GM12878 (cell line): ENCODE results near the gene AIG1. TPM values are rescaled to one million over a fixed set of nuclear protein-coding genes. Genes with fewer than 3 reads are reported as not detected.

Experiments
- ATAC-seq: fragments of 200-7000 bp; cut with Tn5 transposase; 3 replicates; pipeline ENCODE4 v1.9.1; 2020; ENCODE audit warnings: mild to moderate bottlenecking, moderate library complexity
- BruUV-seq: library from RNA; stranded (reverse); fragments of 400-500 nt; replicated peaks from 2 replicates; lab custom pipeline; 2021; lab: Mats Ljungman, UMichigan
- CTCF ChIA-PET: fragments of 300-600 bp; sonication (Branson Sonifier 250); formaldehyde crosslinking; extraction: SDS; loops from one replicate; lab custom pipeline; 2021; ENCODE audit warnings: inconsistent platforms; lab: Yijun Ruan, JAX
- POLR2A ChIA-PET: fragments of 350-600 bp; formaldehyde crosslinking; extraction: SDS; loops from one replicate; lab custom pipeline; 2021; ENCODE audit warnings: inconsistent platforms; lab: Charles Lee
- RAD21 ChIA-PET: fragments of 300-600 bp; sonication (Branson Sonifier 250); formaldehyde crosslinking; loops from one replicate; lab custom pipeline; 2023; ENCODE audit warnings: antibody characterized with exemption; ENCODE audit not compliant: unreplicated experiment; lab: Charles Lee
- SMC1A ChIA-PET: fragments of 300-600 bp; sonication (Branson Sonifier 250); formaldehyde crosslinking; loops from one replicate; lab custom pipeline; 2023; ENCODE audit not compliant: unreplicated experiment, uncharacterized antibody; lab: Charles Lee
- DNase-seq: peaks from one replicate; pipeline ENCODE4 v3.0.0-alpha.2; 2011; ENCODE audit warnings: low read depth, low spot score
- FAIRE-seq: peaks from 3 replicates; lab custom pipeline; 2011; peaks lifted over from hg19 to GRCh38; lab: Jason Lieb, UNC
- H2AFZ ChIP-seq: 2 replicates; pipeline ENCODE4 v1.6.0; 2011; ENCODE audit warnings: low read depth, low read length, control low read depth; ENCODE audit not compliant: control insufficient read depth
- H3K27ac ChIP-seq: 2 replicates; pipeline ENCODE4 v1.5.1; 2011; ENCODE audit warnings: control low read depth; ENCODE audit not compliant: control insufficient read depth, insufficient read depth
- H3K27me3 ChIP-seq, 2 experiments: replicated peaks in 1 of 2; 2 replicates each; pipeline versions ENCODE4 v1.6.0 to v1.6.1; 2011; ENCODE audit warnings: low read length in 1 of 2; ENCODE audit not compliant: control insufficient read depth in 2 of 2, insufficient read depth in 2 of 2
- H3K36me3 ChIP-seq, 2 experiments: 2 replicates each; pipeline ENCODE4 v1.5.1; 2011; ENCODE audit warnings: low read length in 1 of 2; ENCODE audit not compliant: control insufficient read depth in 2 of 2, insufficient read depth in 2 of 2
- H3K4me1 ChIP-seq: 2 replicates; pipeline ENCODE4 v1.6.1; 2011; ENCODE audit warnings: mild to moderate bottlenecking, low read length, moderate library complexity, mixed read lengths; ENCODE audit not compliant: control insufficient read depth, insufficient read depth
- H3K4me2 ChIP-seq: 2 replicates; pipeline ENCODE4 v1.6.0; 2011; ENCODE audit warnings: control low read depth; ENCODE audit not compliant: control insufficient read depth, insufficient read depth
- H3K4me3 ChIP-seq: fragments of 200-600 bp; sonication (generic); 2 replicates; pipeline ENCODE4 v1.5.1; 2016
- H3K79me2 ChIP-seq: 2 replicates; pipeline ENCODE4 v1.6.0; 2011; ENCODE audit warnings: low read length; ENCODE audit not compliant: control insufficient read depth, insufficient read depth
- H3K9ac ChIP-seq: 2 replicates; pipeline ENCODE4 v1.8.0; 2011; ENCODE audit warnings: low read length, control low read depth, mixed read lengths; ENCODE audit not compliant: control insufficient read depth, insufficient read depth
- H3K9me3 ChIP-seq: replicated peaks from 3 replicates; pipeline ENCODE4 v1.5.1; 2011; ENCODE audit warnings: mild to moderate bottlenecking, low read length; ENCODE audit not compliant: control insufficient read depth, insufficient read depth
- H4K20me1 ChIP-seq: 2 replicates; pipeline ENCODE4 v1.6.0; 2011; ENCODE audit not compliant: control insufficient read depth, insufficient read depth
- CTCF ChIP-seq, 3 experiments: IDR thresholded peaks in 2 of 3; conservative IDR thresholded peaks in 1 of 3; 2 replicates each; pipeline ENCODE4 v1.5.1; 2011; ENCODE audit warnings: low read depth in 3 of 3, low read length in 3 of 3, mild to moderate bottlenecking in 3 of 3, control low read depth in 2 of 3, moderate library complexity in 2 of 3, inconsistent platforms in 1 of 3, mixed read lengths in 1 of 3; ENCODE audit not compliant: control insufficient read depth in 2 of 3, insufficient read depth in 1 of 3; ENCODE audit errors: extremely low read depth in 1 of 3
- GATAD2B ChIP-seq: fragments of 450-650 bp; conservative IDR thresholded peaks from 2 replicates; pipeline ENCODE4 v1.6.1; 2017; ENCODE audit warnings: low read depth, mild to moderate bottlenecking, moderate library complexity
- LARP7 ChIP-seq: fragments of 450-650 bp; IDR thresholded peaks from 2 replicates; pipeline ENCODE4 v1.6.1; 2017; ENCODE audit warnings: mild to moderate bottlenecking
- NRF1 ChIP-seq: conservative IDR thresholded peaks from 2 replicates; pipeline ENCODE4 v1.6.1; 2011; ENCODE audit warnings: mild to moderate bottlenecking, low read depth, low read length, improper control_type of control experiment
- USF2 ChIP-seq: IDR thresholded peaks from 2 replicates; pipeline ENCODE4 v1.6.1; 2011; ENCODE audit warnings: low read depth, low read length, improper control_type of control experiment, borderline replicate concordance
- ZNF687 ChIP-seq: fragments of 450-650 bp; IDR thresholded peaks from 2 replicates; pipeline ENCODE4 v1.6.1; 2017; ENCODE audit warnings: mild to moderate bottlenecking, moderate library complexity
- WGBS: methylation state at CpG from one replicate; pipeline ENCODE4 v1.1.6; 2016; ENCODE audit warnings: low lambda C conversion rate; ENCODE audit not compliant: insufficient replicate concordance, insufficient coverage; ENCODE audit errors: missing lambda C conversion rate; 5-methylcytosine and 5-hydroxymethylcytosine counted together
- in situ Hi-C: fragments of 300-500 bp; cut with MboI; formaldehyde crosslinking; loops from 9 replicates; pipeline ENCODE4 v1.14.3; 2018; ENCODE audit warnings: mixed read lengths
- intact Hi-C: fragments of 100-400 bp; cut with micrococcal nuclease; formaldehyde crosslinking; loops from one replicate; pipeline ENCODE4 v1.14.2; 2022; ENCODE audit not compliant: unreplicated experiment
- polyA plus RNA-seq, 11 experiments: library from polyadenylated mRNA; depleted of rRNA in 4 of 11; unstranded in 6 of 11; stranded (reverse) in 5 of 11; fragments of >200 nt; fragmentation: Nextera tagmentation in 4 of 11; fragmentation: Illumina TruSeq in 1 of 11; extraction: Ambion mirVana in 4 of 11; extraction: Trizol in 1 of 11; gene quantifications; 1 replicate in 1 of 11; 2 replicates in 10 of 11; pipeline versions ENCODE4 v1.2.1 to v1.2.3, GENCODE V29; 2011 to 2016; ENCODE audit warnings: inconsistent platforms in 2 of 11, missing spikeins in 2 of 11, low read depth in 1 of 11
- total RNA-seq, 4 experiments: library from RNA; depleted of rRNA in 3 of 4; stranded (reverse); fragments of >200 nt in 3 of 4; fragmentation: Illumina TruSeq in 1 of 4; extraction: Trizol in 1 of 4; gene quantifications; 2 replicates each; pipeline versions ENCODE4 v1.2.1 to v1.2.3, GENCODE V29; 2013 to 2021

Gene AIG1
- total and polyA plus RNA-seq, 10 of the 15 experiments (the other 5 are each of a cell fraction or from before 2014, with no cell fraction given): 27.0 to 74.5 (median 36.4) TPM

- Histone ChIP-seq H2AFZ (no peak overlapping the region), H3K4me1 (no peaks in the 10 kb centered on the region), H3K27ac (no peak overlapping the region), H3K36me3 (no peaks in the 10 kb centered on the region), H3K4me3 (no peak overlapping the region), H3K9me3 (no peaks in the 10 kb centered on the region), H3K4me2 (no peak overlapping the region), H3K79me2 (no peaks in the 10 kb centered on the region), H3K27me3 (no peaks in the 10 kb centered on the region), H4K20me1 (no peaks in the 10 kb centered on the region), H3K9ac (no peak overlapping the region)
- intact Hi-C loops: no loop called here
- ChIA-PET RAD21 (no interaction called here), POLR2A (no interaction called here), SMC1A (interaction anchor here (0.8 to 1.8 kb wide), 2 partner anchors 9 to 50 kb away, joined by 3 to 7 read pairs; no protein-coding TSS in a partner anchor), CTCF (interaction anchor here (1.0 to 1.4 kb wide), 4 partner anchors 9 to 483 kb away, joined by 3 to 5 read pairs (median 3); no protein-coding TSS in a partner anchor)
- ATAC-seq (no peak), DNase-seq (no peak), FAIRE-seq (no peak)
- TF ChIP-seq ZNF687 (no peak), LARP7 (no peak), GATAD2B (no peak), USF2 (no peak), CTCF (IDR thresholded peaks at IDR 0.05 in 2 of 3, conservative IDR thresholded peaks at IDR 0.05 in 1 of 3; ENCODE audit: control insufficient read depth in 2 of 3, extremely low read depth in 1 of 3, insufficient read depth in 1 of 3, low read depth in 3 of 3, low read length in 3 of 3) (no peak), NRF1 (no peak)
- no TSS peak for BruUV-seq
- in situ Hi-C loops: no loop called here
- 97% methylated on average over 6 of the region's 6 CpGs for WGBS
Observed at GRCh38 chr6:143107911-143108761, 47.4 kb downstream of the AIG1 start.
